Subcutaneous preadipocyte (primary cell): Measurements from ENCODE around the gene HSPA1B. TPM values are rescaled to one million over a fixed set of nuclear protein-coding genes. Genes with fewer than 3 reads are reported as not detected.

Experiments
- small RNA-seq: library from RNA; depleted of rRNA; stranded (forward); fragments of <200 nt; gene quantifications from one replicate; pipeline ENCODE3, GENCODE V24; 2012
- total RNA-seq: library from RNA; depleted of rRNA; stranded (reverse); fragments of >200 nt; gene quantifications from 2 replicates; pipeline ENCODE4 v1.2.3, GENCODE V29; 2012

Gene HSPA1B
- total RNA-seq, result 77.8 and 79.0 TPM in 2 replicates

DNA sequence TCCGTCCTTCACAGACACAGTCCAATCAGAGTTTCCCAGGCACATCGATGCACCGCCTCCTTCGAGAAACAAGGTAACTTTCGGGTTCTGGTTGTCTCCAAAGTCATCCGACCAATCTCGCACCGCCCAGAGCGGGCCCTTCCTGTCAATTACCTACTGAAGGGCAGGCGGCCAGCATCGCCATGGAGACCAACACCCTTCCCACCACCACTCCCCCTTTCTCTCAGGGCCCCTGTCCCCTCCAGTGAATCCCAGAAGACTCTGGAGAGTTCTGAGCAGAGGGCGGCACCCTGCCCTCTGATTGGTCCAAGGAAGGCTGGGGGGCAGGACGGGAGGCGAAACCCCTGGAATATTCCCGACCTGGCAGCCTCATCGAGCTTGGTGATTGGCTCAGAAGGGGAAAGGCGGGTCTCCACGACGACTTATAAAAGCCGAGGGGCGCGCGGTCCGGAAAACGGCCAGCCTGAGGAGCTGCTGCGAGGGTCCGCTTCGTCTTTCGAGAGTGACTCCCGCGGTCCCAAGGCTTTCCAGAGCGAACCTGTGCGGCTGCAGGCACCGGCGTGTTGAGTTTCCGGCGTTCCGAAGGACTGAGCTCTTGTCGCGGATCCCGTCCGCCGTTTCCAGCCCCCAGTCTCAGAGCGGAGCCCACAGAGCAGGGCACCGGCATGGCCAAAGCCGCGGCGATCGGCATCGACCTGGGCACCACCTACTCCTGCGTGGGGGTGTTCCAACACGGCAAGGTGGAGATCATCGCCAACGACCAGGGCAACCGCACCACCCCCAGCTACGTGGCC is at the start of gene HSPA1B:
HSPA1B (plus strand) TSS at position 453 of the 794 bp plus-strand sequence; CDS start at position 666, 213 bp downstream.

DNA sequence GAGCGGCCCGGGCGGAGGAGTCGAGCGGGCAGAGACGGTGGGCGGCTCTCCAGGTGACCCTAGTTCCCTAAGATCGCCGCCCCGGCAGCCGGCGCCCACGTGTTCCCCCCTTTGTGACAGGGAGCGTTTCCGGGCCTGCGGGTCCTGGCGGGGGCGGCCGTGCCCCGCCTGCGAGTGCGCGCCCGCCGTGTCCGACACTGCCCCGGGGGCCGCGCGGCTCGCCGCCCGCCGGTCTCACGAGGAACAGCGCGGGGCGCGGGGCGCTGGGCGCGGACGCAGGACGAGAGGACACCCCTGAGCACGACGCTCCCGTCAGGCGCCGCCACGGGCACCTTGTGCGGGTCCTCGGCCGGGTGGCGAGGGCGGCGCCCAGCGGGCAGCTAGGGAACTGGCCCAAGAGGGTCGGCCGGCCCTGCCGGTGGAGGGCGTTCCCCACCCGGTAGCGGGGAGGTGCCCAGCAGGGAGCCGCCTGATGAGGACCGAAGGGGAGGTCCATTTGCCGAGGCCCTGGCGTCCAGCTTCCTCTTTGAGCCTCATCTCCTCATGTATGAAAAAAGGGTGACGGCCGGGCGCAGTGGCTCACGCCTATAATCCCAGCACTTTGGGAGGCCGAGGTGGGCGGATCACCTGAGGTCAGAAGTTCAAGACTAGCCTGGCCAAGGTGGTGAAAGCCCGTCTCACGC is 31.8 kb upstream of the HSPA1B start, which contains the start of gene VARS1:
VARS1 (minus strand) TSS at position 137 of the 683 bp plus-strand sequence. CDS start 535 bp downstream, outside the sequence.

DNA sequence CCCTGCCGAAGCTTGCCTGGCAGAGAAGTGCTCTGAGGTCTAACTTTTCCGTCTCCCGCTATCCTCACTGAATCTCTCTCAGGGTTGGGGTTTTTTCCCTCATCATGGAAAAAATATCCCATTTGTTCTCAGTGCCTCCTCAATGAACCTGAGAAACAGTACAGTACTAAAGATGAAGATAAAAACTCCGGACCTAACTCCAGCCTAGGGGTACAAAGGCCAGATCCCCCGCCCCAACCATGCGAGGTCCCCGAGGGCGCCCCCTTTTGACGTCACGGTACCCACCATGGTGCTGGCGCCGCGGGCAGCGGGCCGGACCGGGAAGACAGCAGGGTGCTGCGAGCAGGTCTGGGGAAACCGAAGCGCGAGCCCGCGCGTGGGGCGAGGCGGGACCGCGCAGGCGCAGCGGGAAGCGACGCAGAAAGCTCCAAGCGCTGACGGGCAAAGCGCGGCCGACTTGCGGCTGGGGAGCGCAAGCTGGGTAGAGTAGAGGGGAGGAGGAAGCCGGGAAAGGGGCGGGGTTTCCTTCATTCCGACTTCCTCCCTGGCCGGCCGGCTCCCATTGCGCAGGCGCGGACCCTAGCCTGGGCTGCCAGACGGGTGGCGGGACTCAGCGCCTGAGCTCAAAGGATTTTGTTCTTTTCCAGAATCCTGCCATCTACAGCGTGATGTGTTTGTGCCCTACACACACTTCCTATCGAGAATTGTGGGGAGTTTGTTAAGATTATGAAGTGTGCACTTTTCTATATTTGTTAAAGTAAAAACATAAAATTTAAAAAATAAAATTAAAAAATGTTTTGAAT is 20.9 kb upstream of the HSPA1B start, which contains the start of gene LSM2:
LSM2 (minus strand) TSS at position 497 of the 803 bp plus-strand sequence; CDS start at position 288, 209 bp downstream.

DNA sequence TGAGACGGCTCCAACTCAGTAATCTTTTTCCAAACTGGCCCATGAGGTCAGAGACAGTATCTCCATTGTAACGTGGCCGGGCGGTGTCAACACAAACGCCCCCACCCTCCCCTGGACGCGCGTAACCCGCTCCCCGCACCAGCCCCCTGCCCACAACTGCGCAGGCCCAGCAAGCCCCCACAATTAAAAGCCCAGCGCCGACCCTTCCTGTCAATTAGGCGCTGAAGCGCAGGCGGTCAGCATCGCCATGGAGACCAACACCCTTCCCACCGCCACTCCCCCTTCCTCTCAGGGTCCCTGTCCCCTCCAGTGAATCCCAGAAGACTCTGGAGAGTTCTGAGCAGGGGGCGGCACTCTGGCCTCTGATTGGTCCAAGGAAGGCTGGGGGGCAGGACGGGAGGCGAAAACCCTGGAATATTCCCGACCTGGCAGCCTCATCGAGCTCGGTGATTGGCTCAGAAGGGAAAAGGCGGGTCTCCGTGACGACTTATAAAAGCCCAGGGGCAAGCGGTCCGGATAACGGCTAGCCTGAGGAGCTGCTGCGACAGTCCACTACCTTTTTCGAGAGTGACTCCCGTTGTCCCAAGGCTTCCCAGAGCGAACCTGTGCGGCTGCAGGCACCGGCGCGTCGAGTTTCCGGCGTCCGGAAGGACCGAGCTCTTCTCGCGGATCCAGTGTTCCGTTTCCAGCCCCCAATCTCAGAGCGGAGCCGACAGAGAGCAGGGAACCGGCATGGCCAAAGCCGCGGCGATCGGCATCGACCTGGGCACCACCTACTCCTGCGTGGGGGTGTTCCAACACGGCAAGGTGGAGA is 12.3 kb upstream of the HSPA1B start, which contains the start of the genes HSPA1A and HSPA1L:
HSPA1A (plus strand) TSS at position 519 of the 814 bp plus-strand sequence; CDS start at position 733, 214 bp downstream.
HSPA1L (minus strand) TSS at position 259 of the 814 bp plus-strand sequence. CDS start 3,311 bp downstream, outside the sequence.

DNA sequence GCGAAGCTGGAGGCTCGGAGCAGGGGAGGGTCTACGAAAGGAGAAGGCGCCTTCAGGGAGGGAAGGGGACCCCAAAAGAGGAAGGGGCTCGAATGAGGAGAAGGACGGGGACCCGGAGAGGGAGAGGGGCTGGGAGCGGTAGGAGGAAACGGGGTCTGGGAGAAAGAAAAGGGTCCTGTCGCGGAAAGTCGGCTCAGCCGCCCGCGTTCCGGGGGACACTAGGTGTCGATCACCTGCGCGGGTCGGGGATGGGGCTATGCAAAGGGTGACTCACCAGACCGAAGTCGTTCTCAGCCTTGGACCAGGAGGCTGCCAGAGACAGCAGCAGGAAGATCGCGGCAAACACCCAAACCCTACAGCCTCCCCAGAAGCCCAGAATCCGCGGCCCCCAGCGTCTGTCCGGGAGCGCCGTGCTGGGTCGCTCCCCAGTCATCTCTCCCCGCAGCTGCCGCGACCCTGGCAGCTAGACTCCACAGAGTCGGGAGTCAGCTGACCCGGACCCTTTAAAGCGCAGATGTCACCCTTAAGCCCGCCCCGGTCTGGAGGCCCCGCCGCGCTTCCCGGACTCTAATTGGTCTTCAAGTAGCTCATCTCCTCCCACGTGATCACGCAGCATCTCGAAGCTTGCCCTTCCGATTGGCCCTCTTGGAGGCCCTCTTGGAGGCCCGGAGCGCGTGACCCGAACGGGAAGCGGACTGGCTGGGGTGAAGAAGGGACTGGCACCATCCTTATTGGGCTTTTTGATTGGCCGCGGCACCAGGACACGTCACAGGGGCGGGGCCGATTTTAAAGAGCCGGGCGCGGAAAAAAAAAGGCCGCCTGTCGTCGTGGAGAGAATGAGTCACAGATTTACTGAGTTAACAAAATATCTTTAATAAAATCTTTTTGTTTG is 35.1 kb downstream of the HSPA1B start, which contains the start of gene NEU1:
NEU1 (minus strand) TSS at position 478 of the 892 bp plus-strand sequence; CDS start at position 433, 45 bp downstream.

DNA sequence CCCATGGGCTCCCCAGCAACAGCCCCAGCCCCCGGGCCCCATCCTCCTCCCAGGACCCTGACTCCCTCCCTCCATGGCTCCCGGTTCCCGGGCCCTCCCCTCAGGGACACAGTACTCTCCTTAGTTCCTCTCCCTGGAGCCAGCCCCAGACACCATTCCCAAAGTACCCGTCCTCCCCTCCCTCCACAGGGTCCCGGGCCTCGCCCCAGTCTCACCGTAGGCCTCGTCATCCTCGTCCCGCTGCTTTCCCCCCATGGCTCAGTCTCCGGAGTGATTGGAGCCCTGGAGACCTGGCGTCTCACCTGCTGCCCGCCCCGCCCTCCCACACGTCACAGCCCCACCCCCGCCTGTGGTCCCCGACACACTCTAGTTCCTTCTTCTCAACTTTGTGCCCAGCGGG is 51.2 kb downstream of the HSPA1B start, which contains the start of gene SLC44A4:
SLC44A4 (minus strand) TSS at position 272 of the 400 bp plus-strand sequence; CDS start at position 255, 17 bp downstream.

Small RNA genes within 50 kb of the gene (small RNA-seq; reads per million reads assigned to genes)
- gene RF00019 (not detected), gene SNORD48 (26.9 reads per million, percentile 97 among the genes with 10 or more reads in this experiment), gene SNORD52 (not detected)

Other genes with a start within 250 kb of the HSPA1B start
- gene LTB, start 245.3 kb upstream of the HSPA1B start, total RNA-seq, result not detected in 2 replicates
- gene LST1, start 241.5 kb upstream of the HSPA1B start, total RNA-seq, result not detected in 2 replicates
- gene NCR3, start 234.7 kb upstream of the HSPA1B start, total RNA-seq, result not detected in 2 replicates
- gene AIF1, start 212.5 kb upstream of the HSPA1B start, total RNA-seq, result not detected in 2 replicates
- 54.7 and 90.9 TPM in 2 replicates for gene PRRC2A, start 207.0 kb upstream of the HSPA1B start, total RNA-seq
- gene BAG6, start 175.1 kb upstream of the HSPA1B start, total RNA-seq, result 145 and 182 TPM in 2 replicates
- gene APOM, start 171.8 kb upstream of the HSPA1B start, total RNA-seq, result 0.59 and 1.1 TPM in 2 replicates
- gene C6orf47, start 167.0 kb upstream of the HSPA1B start, total RNA-seq, result 12.5 and 15.8 TPM in 2 replicates
- 24.3 and 26.4 TPM in 2 replicates for gene GPANK1, start 162.7 kb upstream of the HSPA1B start, total RNA-seq
- gene CSNK2B, start 161.7 kb upstream of the HSPA1B start, total RNA-seq, result 130 and 189 TPM in 2 replicates
- gene LY6G5B, start 157.8 kb upstream of the HSPA1B start, total RNA-seq, result 3.3 and 4.3 TPM in 2 replicates
- gene LY6G5C, start 146.7 kb upstream of the HSPA1B start, total RNA-seq, result 0.37 and 0.39 TPM in 2 replicates
- gene ABHD16A, start 124.4 kb upstream of the HSPA1B start, total RNA-seq, result 29.4 and 34.0 TPM in 2 replicates
- not detected in 2 replicates for gene LY6G6F, start 120.9 kb upstream of the HSPA1B start, total RNA-seq
- not detected in 2 replicates for gene LY6G6D, start 112.4 kb upstream of the HSPA1B start, total RNA-seq
- not detected in 2 replicates for gene LY6G6C, start 106.0 kb upstream of the HSPA1B start, total RNA-seq
- gene MPIG6B, start 104.4 kb upstream of the HSPA1B start, total RNA-seq, result not detected in 2 replicates
- 22.7 and 32.0 TPM in 2 replicates for gene DDAH2, start 98.4 kb upstream of the HSPA1B start, total RNA-seq
- 927 and 1,210 TPM in 2 replicates for gene CLIC1, start 91.2 kb upstream of the HSPA1B start, total RNA-seq
- gene MSH5, start 87.7 kb upstream of the HSPA1B start, total RNA-seq, result 16.9 and 29.1 TPM in 2 replicates
- 0.59 and 1.1 TPM in 2 replicates for gene SAPCD1, start 65.1 kb upstream of the HSPA1B start, total RNA-seq
- gene VWA7, start 50.4 kb upstream of the HSPA1B start, total RNA-seq, result under 0.01 and 0.98 TPM in 2 replicates
- gene VARS1, start 32.0 kb upstream of the HSPA1B start, total RNA-seq, result 88.6 and 117 TPM in 2 replicates
- 37.1 and 48.9 TPM in 2 replicates for gene LSM2, start 20.8 kb upstream of the HSPA1B start, total RNA-seq
- gene HSPA1L, start 12.5 kb upstream of the HSPA1B start, total RNA-seq, result 0.37 and 0.39 TPM in 2 replicates
- gene HSPA1A, start 12.2 kb upstream of the HSPA1B start, total RNA-seq, result 35.6 and 53.8 TPM in 2 replicates
- gene NEU1, start 35.1 kb downstream of the HSPA1B start, total RNA-seq, result 55.9 and 56.1 TPM in 2 replicates
- gene SLC44A4, start 51.3 kb downstream of the HSPA1B start, total RNA-seq, result not detected in 2 replicates
- gene EHMT2, start 70.0 kb downstream of the HSPA1B start, total RNA-seq, result 43.4 and 50.4 TPM in 2 replicates
- 1.5 and 1.8 TPM in 2 replicates for gene ZBTB12, start 74.3 kb downstream of the HSPA1B start, total RNA-seq
- gene C2, start 100.0 kb downstream of the HSPA1B start, total RNA-seq, result 0.59 and 2.9 TPM in 2 replicates
- gene CFB, start 118.4 kb downstream of the HSPA1B start, total RNA-seq, result 6.3 and 10.7 TPM in 2 replicates
- 97.9 and 114 TPM in 2 replicates for gene NELFE, start 131.2 kb downstream of the HSPA1B start, total RNA-seq
- 55.5 and 55.7 TPM in 2 replicates for gene SKIC2, start 131.4 kb downstream of the HSPA1B start, total RNA-seq
- gene DXO, start 144.4 kb downstream of the HSPA1B start, total RNA-seq, result 13.5 and 15.1 TPM in 2 replicates
- gene C4A, start 154.3 kb downstream of the HSPA1B start, total RNA-seq, result 1.4 and 2.6 TPM in 2 replicates
- 1.4 and 1.5 TPM in 2 replicates for gene C4B, start 187.1 kb downstream of the HSPA1B start, total RNA-seq
- gene CYP21A2, start 210.7 kb downstream of the HSPA1B start, total RNA-seq, result under 0.01 TPM in 1 of 2 replicates, not detected in the other